ENCODE measurements around the gene KCND2.

- TF ChIP-seq CTCF (conservative IDR thresholded peaks at IDR 0.05; ENCODE audit: low read depth, low read length) (no peak), EZH2 (IDR thresholded peaks at IDR 0.05; ENCODE audit: low read length, unreplicated experiment) (no peak), EZH2phosphoT487 (IDR thresholded peaks at IDR 0.05; ENCODE audit: borderline replicate concordance, low read length) (no peak)
Measured at GRCh38 chr7:120259386-120259785, 13.6 kb upstream of the KCND2 start.

Measured in PC-3 (cell line).